GM19240 (cell line): ENCODE data around the gene CHAC2.
"Not testable (repeated sequence)": the region's sequence is repeated elsewhere in the genome, so short reads cannot be mapped to it uniquely, and the experiment has no call there.

Experiments
- DNase-seq: peaks from one replicate; pipeline ENCODE4 v3.0.0; 2011; ENCODE audit warnings: low spot score; ENCODE audit not compliant: insufficient read length

Gene CHAC2

DNA sequence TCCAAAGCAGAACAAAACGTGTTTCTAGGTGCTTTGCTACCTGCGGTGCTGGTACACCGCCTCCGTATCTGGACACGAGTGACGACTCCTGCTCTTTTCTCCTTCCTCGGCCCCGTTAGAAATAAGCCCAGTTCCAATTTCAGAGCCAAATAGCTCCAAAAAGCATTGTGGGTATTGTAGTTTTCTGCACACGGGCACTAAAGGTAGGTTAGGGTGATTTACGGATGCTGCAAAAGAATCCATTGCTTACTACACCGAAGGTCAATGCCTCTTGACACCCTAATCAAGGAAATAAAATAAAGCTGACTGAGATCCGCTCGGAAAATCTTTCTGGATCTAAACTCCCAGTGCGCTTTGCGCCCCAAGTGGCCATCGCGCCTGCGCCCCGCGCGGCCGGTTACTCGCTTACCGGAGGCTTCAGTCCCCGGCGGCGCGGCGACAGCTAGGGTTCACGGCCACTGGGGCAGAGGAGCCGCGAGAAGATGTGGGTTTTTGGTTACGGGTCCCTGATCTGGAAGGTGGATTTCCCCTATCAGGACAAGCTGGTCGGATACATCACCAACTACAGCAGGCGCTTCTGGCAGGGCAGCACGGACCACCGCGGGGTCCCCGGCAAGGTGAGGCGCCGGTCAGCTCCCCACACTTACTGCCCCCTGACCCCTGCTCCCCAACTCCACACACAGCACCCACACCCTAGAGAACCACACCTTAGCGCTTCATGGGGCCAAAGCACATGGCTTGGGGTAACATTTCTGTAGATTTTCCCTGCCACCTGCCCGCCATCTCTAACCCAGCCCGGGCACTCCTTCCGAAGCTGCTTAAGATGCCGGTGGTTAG lies at the start of gene CHAC2:
Gene CHAC2 (plus strand): TSS at position 400 of the 837 bp plus-strand sequence. CDS start 83 bp downstream, at position 483.
- peak; percentile 59 for DNase-seq

DNA sequence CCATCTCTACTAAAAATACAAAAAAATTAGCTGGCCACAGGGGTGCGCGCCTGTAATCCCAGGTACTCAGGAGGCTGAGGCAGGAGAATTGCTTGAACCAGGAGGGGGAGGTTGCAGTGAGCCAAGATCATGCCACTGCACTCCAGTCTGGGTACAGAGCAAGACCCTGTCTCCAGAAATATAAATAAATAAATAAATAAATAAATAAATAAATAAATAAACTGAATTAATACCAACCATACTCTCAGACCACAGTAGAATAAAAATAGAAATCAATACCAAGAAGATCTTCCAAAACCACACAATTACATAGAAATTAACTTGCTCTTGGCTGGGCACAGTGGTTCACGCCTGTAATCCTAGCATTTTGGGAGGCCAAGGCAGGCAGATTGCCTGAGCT lies 46.7 kb upstream of the CHAC2 start:
- not testable (repeated sequence) for DNase-seq

DNA sequence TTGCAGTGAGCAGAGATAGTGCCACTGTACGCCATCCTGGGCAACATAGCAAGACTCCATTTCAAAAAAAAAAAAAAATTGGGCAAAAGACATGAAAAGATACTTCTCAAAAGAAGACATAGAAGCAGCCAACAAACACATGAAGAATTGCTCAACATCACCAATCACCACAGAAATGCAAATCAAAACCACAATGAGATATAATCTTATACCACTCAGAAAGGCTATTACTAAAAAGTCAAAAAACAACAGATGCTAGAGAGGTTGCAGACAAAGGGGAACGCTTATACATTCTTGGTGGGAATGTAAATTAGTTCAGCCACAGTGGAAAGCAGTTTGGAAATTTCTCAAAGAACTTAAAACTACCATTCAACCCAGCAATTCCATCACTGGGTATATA lies 43.1 kb upstream of the CHAC2 start:
- no peak for DNase-seq

DNA sequence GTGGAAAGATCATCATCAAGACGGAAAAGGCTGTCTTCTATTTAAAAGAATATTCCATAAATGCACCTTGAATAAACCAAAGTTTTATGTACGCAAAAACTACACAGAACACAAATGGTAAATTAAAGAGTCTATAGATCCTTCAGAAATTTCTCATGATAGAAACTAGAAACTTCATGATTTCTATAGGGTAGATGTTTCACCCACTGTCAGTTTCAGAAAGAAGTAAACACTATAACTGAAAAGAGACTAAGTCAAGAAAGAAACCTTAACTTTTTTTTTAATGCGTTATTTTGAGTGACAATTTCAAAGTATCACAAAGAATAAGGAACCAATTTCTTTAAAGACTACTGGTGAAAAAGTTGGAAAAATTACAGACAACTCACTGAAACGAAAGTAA lies 41.9 kb upstream of the CHAC2 start:
- DNase-seq, result no peak

DNA sequence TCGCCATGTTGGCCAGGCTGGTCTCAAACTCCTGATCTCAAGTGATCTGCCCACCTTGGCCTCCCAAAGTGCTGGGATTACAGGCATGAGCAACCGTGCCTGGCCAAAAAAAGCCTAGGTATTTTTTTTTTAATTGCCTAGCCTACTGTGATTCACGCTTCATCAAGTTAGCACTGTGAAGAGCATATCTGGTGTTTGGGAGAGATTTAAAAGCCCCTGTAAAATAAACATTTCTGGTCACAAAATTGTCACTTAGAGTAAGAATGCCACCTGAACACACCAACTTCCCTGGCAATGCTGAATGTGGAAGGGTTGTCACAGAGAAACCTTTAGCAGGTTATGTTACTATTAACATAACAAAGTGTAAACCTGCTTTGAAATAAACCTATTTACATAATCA lies 39.7 kb upstream of the CHAC2 start:
- no peak for DNase-seq

DNA sequence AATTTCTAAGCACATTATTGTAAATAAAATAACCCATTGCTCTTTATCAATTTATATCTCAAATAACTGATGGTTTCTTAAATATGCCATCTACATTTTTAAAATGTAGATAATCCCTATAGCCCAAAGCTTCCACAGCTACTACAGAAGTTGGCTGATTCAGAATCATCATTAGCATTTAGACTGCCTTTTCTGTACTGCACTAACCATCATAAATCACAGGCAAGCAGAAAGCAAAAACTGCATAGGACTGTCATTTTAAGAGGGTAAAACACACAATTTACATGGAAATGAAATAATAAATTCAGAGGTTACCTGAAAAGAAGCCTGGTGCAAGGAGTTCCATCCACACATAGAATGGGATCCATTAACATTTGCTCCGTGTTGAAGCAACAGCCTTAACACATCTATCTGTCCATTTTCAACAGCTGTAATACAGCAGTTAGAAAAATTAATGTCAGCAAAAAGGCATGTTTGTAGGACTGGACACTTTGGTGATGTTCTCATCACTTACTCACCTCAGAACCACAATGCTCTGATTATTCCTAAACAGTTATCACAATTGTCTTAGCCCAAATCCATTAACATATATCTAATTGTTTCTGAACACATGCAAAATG lies 38.4 kb upstream of the CHAC2 start:
- DNase-seq, result no peak

DNA sequence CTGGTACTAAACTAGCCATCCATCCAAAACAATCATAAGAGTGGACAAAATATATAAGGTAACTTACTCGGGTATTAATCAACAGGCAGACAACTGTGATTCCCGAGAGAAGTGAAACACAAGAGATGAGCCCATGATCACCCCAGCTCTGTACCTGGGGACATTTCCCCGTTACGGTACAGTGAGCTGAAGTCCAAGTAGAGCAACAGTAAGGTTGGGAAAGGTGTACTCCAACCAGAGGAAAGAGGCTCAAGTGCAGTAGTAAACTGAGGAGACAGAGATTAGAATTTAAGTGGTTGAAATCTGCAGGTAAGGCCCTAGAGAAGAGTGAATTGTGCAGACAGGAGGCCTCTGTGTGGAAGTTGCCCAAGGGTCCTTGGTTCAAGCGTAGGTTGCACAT lies 30.5 kb upstream of the CHAC2 start:
- no peak for DNase-seq

DNA sequence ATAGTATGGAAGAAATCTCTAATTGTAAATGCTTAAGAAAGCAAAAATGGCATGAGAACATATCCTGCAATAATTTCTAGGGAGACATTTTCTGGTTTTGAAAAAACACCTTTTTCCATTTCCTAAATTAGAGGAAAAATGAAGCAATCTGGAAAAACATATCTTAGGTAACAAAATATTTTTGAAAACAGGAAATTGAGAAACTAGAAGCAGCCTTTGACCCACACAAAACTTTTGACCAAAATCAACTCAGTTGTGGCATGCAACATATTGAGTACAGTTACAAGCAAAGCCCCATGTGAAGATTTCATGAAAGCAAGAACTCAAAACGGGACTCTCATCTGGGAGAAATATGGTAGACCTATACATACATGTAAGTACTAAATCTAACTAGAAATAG lies 28.6 kb upstream of the CHAC2 start:
- no peak for DNase-seq

DNA sequence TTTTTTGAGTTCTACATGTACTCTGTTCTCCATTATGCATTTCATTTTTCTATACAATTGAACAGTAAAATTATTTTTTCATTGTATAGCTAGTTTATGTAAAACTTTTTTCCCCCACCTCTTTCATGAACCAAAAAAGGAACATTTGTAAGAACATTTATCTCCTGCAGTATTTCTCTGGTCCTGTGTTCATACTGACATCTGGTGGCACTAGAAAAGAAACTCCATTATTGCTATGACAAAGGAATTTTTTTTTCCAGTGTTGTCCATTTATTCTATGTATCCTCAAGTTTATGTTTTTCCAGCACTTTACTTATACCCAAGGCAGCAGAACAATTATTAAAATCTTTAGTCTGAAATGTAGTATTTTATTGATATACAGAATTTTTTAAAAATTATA lies 27.4 kb upstream of the CHAC2 start:
- DNase-seq, result no peak

DNA sequence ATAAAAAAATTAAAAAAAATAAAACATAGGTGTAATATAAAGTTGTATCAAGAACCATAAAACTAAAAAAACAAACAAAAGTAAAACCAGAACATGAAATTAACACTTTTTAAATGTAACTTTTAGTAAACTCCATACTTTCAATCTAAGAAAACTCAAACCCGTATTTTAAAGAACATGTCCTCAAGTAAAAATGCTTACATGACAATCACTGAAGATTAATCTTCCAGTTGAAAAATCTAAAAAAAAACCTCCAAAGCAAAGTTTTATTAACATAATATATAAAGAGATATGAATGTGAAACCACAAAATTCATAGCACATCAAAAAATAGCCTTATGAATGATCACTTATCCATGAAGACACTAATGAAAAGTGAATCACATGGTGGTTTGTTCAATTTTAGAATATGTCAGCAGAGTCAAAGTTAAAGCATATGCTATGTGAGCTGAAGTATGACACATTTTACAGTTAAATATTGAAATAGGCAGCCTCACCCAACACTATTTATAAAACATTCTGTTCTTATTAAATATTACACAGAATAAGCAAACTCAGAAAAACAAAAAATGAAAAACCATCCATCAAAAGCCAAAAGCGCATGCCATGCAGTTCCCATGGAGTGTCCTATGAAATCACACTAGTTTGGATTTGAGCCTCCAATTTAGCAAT lies 23.1 kb upstream of the CHAC2 start:
- DNase-seq, result no peak

DNA sequence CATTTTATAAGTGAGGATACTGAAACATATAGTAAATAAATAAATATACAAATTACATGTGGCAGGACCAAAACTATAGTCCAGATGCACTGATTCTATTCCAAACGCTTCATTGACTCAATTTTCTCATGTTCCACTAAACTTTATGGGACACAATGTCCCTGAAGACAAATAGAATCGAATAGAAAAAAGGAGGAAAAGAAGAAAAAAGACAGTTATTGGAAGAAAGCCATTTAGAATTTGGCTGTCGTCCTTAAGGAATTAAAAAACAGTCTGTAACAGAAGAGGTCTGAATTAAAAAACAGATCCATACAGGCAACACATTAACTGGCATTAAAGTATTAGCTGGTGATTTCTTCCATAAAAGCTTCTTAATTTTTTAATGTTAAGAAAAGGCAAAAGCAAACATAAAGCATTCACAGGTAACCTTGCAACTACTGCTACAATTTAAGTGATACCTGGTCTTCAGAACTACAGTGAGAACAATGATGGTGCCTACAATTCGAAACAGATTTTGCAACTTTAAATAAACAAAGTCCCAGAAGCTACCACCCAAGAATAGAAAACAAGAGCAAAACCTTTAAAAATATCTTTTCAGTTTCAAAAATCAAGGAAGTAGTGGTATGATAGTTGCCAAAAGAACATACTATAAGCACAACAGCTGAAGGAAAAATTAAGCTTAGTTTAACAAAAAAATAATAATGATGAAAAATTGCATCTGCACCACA lies 17.4 kb upstream of the CHAC2 start:
- no peak for DNase-seq

DNA sequence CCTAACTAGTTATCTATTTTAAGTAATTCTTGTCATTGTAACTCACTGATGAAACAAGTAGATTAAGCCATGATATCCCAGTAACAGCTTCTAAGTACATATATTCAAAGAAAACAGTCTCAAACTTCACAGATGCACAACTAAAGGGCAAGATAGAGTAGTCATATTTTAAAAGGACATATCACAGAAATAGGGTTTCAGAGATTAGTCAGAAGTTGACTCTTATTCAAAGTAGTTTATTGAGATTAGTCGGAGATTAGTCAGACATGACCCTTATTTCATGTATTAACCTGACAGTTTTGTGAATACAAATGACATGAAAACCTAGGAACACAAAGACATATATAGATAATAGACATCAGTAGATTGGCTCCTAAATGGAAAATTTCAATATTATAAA lies 15.9 kb upstream of the CHAC2 start:
- no peak for DNase-seq

DNA sequence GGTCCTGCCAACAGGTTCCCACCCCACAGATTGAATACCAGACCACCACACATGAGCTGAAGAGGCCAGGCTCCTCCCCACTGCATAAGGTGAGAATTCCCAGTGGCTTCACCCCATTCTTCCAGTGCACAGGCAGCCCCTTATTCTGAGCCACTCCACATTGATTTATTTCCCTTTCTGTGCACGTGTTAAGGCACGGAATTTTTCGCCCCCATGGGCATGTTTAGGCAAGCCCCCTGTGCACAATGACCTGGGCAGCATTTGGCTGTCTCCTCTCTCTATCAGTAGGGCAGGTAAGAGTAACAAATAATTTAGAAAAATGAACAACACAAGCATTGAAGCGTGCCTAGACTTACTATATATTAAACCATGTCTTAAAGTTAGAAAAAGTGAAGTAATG lies 15.2 kb upstream of the CHAC2 start:
- DNase-seq, result no peak

DNA sequence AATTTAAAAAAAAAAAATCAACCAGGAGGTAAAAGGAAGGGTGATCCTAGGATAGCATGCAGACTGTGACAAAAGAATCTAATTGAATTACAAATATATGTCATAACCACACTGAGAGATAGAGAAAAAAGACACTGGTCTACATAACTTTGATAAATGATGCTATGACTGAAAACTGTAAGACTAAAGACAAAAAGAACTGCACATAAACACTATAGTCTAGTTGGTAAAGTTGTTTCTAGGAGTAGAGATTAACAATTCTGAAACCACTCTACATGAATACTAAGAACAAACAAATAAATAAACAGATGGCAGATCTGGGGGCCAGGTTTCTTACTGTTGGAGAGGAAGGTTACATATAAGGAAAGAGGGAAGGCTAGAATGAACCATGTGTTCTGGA lies 14.6 kb upstream of the CHAC2 start:
- no peak for DNase-seq

DNA sequence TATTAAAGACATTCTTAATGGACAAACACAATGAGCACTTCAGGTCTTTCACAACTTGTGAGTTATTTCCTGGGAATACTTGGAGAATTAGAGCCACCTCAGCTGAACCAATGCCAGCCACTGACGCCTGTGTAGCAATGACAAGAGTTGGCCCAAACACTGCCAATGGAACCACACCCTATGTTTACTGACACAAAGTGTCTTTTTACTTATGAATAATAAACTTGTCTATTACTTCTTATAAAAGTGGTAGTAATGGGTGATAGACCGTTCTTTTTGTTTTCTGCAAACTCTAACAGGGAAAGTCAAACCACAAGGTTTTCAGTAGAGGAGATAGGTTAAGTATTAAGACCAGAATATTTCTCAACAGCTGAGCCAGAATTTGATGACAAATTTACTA lies 12.5 kb upstream of the CHAC2 start:
- DNase-seq, result no peak

DNA sequence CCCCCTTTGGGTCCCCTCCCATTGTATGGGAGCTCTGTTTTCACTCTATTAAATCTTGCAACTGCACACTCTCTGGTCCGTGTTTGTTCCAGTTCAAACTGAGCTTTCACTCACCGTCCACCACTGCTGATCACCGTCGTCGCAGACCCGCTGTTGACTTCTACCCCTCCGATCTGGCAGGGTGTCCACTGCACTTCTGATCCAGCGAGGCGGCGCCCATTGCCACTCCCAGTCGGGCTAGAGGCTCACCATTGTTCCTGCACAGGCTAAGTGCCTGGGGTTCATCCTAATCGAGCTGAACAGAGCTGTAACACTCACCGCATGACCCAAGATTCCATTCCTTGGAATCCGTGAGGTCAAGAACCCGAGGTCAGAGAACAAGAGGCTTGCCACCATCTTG lies 11.0 kb upstream of the CHAC2 start:
- no peak for DNase-seq

DNA sequence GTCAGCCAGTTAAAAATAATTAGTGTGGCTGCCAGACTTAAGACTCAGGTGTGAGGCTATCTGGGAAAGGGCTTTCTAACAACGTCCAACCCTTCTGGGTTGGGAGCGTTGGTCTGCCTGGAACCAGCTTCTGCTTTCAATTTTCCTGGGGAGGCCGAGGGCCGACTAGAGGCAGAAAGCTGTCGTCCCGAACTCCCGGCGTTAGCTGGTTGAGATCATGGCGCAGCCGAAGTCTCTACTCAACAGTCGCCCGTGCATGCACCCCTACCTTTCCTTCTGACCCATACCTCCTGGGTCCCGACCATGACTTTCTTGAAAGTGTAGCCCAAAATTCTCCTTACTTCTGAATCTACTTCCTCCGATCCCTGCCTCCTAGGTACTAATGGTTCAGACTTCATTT lies 10.4 kb upstream of the CHAC2 start:
- DNase-seq, result not testable (repeated sequence)

DNA sequence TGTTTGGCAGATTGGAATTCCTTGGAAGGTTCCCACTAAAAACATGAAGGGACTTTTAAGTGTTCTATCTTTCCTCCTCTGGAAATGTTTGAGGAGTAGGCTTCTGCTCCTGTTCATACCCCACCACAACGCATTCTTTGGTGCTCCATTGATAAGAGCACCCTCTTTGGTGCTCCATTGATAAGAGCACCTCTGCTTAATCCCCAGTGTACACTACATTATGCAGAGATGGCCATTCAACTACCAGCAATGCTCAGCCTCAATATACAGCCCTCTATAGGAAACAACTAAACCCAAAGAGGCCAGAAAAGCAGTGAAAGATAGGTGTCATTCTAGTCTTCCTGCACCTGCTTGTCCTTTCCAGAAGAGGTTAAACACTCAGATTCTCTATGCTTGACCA lies 1.8 kb upstream of the CHAC2 start:
- no peak for DNase-seq

DNA sequence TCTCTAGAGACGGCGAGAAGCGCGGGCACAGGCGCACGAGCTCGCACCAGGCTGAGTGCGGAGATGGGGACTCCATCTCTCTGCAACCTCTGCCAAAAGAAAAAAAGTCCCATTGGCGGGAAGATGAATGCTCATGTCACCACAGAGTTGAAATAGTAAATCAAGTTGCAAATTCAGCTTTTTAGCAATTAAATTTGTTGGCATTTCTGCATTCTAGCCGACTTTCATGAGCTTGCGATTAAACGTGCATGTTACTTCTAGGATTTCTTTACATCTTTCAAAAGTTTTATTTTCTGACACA lies 588 bp downstream of the CHAC2 start:
- no peak for DNase-seq

DNA sequence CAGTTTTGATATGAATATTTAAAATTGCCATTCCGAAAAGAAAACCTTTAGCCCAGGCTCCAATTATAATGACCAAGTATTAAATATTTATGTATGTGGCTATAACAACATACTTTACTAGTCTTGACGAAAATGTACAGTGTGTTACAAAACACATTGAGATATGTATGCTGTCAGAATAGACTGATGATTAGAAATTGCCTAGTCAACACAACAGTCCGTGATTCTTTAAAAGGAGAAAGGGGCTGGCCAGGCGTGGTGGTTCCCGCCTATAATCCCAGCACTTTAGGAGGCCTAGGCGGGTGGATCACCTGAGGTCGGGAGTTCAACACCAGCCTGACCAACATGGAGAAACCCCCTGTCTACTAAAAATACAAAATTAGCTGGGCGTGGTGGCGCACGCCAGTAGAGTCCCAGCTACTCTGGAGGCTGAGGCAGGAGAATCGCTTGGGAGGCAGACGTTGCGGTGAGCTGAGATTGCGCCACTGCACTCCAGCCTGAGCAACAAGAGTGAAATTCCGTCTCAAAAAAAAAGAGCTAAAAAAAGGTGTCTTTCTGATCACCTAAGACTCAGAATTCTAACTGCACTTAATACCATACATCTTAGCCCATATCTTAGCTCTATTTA lies 1.8 kb downstream of the CHAC2 start:
- DNase-seq, result no peak

DNA sequence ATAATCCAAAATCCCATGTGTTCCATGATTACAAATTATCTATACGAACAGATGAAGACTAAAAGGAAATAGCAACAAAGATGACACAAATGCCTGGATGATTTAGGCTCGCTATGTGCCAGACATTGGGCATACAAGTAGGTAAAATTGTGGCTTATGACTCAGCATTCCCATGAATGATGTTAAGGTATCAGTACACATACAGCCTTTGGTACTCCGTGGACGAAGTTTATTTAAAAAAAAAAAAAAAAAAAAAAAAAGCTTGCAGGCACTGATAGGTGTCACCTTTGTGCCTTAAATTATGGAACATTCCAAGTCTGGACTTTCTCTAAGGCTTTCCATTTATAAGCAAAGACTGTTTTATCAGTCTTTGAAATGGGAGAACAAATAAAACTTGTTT lies 2.7 kb downstream of the CHAC2 start:
- no peak for DNase-seq

DNA sequence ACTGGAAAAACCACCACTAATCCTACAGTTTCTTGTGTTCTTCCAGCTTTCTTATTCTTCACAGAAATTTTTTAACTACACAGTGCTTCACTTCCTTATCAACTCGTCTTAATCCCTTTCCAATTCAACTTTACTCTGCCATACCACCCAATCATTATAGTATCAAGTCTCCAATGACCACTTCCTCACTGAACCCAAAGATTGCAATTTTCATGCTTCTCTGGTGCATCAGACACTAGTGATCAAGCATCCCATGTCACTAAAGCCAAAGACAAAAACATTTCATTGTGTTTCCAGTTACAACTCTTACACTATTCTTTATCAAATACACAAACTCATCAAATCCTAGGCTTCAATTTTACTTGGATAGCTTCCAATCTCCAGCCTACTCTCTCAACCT lies 9.5 kb downstream of the CHAC2 start:
- DNase-seq, result no peak
